ENCODE data around the gene NUPR1.

DNA sequence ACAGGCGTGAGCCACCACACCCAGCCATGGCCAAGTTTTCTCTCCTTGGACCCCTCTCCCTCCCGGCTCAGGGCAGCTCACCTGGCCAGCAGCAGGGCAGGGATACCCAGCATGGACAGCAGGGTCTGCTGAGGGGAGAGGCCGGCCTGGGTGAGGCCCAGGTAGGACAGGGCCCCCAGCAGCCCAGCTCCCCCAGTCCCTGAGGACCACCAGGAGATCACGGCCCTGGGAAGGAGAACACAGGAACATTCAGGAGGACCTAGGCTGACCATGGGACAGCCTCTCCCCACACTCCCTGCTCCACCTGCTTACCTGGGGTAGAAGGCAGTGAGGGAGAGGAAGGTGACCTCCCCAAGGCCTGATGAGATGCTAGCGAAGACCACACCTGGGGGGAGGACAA lies 52.5 kb downstream of the NUPR1 start:
- TF ChIP-seq, protein P1, sequence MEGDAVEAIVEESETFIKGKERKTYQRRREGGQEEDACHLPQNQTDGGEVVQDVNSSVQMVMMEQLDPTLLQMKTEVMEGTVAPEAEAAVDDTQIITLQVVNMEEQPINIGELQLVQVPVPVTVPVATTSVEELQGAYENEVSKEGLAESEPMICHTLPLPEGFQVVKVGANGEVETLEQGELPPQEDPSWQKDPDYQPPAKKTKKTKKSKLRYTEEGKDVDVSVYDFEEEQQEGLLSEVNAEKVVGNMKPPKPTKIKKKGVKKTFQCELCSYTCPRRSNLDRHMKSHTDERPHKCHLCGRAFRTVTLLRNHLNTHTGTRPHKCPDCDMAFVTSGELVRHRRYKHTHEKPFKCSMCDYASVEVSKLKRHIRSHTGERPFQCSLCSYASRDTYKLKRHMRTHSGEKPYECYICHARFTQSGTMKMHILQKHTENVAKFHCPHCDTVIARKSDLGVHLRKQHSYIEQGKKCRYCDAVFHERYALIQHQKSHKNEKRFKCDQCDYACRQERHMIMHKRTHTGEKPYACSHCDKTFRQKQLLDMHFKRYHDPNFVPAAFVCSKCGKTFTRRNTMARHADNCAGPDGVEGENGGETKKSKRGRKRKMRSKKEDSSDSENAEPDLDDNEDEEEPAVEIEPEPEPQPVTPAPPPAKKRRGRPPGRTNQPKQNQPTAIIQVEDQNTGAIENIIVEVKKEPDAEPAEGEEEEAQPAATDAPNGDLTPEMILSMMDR (IDR thresholded peaks at IDR 0.05), result no peak
- no peak for TF ChIP-seq POLR2A (IDR thresholded peaks at IDR 0.05)
